Measurements from ENCODE around the gene DIAPH2. TPM values are rescaled to one million over a fixed set of nuclear protein-coding genes. Genes with fewer than 3 reads are reported as not detected.

The DIAPH2 gene
- total and polyA plus RNA-seq, 9 of the 15 experiments (the other 6 are each of a cell fraction or from before 2014, with no cell fraction given), result 0.01 to 0.18 (median 0.07) TPM; not detected in 1

DNA sequence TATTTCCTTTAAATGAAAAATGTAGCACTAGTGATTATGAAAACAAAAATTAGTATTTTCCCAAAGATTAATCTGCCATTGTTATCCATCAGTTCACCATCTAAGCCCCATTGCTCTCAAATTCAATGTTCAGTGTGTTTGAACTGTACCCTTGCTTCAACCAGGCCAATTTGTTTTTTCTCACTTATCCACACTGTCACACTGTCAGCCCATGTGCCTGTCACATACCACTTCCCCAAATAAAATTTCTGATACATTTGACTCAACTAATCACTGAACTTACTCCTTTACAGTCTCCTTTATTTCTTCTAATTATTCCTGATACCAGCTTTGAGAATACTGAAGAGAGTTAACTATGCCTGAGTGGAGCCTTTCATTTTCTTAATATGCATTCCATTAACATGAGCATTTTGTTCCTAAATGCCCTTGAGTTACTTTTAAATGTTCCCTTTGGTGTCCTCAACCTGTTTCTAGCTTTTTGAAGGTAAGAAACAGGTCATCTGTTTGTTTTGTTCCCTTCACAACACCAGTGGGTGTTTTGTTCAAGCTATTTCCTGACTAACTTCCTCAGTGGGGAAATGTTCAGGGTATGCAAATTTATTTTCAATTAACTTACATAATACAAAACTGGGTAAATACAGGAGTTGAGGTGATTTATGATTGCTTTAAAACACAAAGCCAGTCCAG, 316.2 kb downstream of the DIAPH2 start:
- H3K9ac ChIP-seq (ENCODE audit: insufficient read depth in 1 of 2, low read depth in 2 of 2, low read length in 2 of 2), result no peak overlapping the region
- no peaks in the 10 kb centered on the region for H4K20me1 ChIP-seq (replicated peaks; ENCODE audit: control insufficient read depth, insufficient read depth, low read length)
- BruUV-seq (replicated peaks), result no TSS peak
- H3K36me3 ChIP-seq (ENCODE audit: control insufficient read depth, insufficient read depth, low read length), result no peaks in the 10 kb centered on the region
- H3K9me1 ChIP-seq (ENCODE audit: control insufficient read depth, insufficient read depth, low read length), result no peaks in the 10 kb centered on the region
- H2AFZ ChIP-seq (ENCODE audit: low read depth, low read length), result no peak overlapping the region
- TF ChIP-seq MYNN (IDR thresholded peaks at IDR 0.05), result no peak
- no peak for TF ChIP-seq MYNN (CRISPR knock-in tag; IDR thresholded peaks at IDR 0.05)
- TF ChIP-seq L3MBTL2 (IDR thresholded peaks at IDR 0.05), result no peak
- no peak for TF ChIP-seq CEBPB (tag; IDR thresholded peaks at IDR 0.05)
- no peak for TF ChIP-seq GMEB1 (CRISPR knock-in tag; IDR thresholded peaks at IDR 0.05)
- TF ChIP-seq MTA3 (IDR thresholded peaks at IDR 0.05; ENCODE audit: borderline replicate concordance), result no peak
- TF ChIP-seq ZBTB1 (CRISPR knock-in tag; IDR thresholded peaks at IDR 0.05; ENCODE audit: borderline replicate concordance, low read depth), result no peak
- no peak for TF ChIP-seq ZNF695 (CRISPR knock-in tag; IDR thresholded peaks at IDR 0.05)
- no peak for TF ChIP-seq ZNF57 (CRISPR knock-in tag; IDR thresholded peaks at IDR 0.05)
- no peak for TF ChIP-seq MCM3 (IDR thresholded peaks at IDR 0.05)
- TF ChIP-seq, protein P1, sequence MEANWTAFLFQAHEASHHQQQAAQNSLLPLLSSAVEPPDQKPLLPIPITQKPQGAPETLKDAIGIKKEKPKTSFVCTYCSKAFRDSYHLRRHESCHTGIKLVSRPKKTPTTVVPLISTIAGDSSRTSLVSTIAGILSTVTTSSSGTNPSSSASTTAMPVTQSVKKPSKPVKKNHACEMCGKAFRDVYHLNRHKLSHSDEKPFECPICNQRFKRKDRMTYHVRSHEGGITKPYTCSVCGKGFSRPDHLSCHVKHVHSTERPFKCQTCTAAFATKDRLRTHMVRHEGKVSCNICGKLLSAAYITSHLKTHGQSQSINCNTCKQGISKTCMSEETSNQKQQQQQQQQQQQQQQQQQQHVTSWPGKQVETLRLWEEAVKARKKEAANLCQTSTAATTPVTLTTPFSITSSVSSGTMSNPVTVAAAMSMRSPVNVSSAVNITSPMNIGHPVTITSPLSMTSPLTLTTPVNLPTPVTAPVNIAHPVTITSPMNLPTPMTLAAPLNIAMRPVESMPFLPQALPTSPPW (CRISPR knock-in tag; IDR thresholded peaks at IDR 0.05), result no peak
- TF ChIP-seq ZFPM2 (CRISPR knock-in tag; IDR thresholded peaks at IDR 0.05), result no peak
- no peak for TF ChIP-seq HMG20A (CRISPR knock-in tag; conservative IDR thresholded peaks at IDR 0.05)
- TF ChIP-seq THRAP3 (IDR thresholded peaks at IDR 0.05; ENCODE audit: borderline replicate concordance), result no peak
- TF ChIP-seq CAMTA2 (CRISPR knock-in tag; conservative IDR thresholded peaks at IDR 0.05), result no peak
- TF ChIP-seq ZC3H11A (IDR thresholded peaks at IDR 0.05; ENCODE audit: low read depth, low read length), result no peak
- no peak for TF ChIP-seq ZNF143 (CRISPR knock-in tag; IDR thresholded peaks at IDR 0.05)
- TF ChIP-seq, protein P2, sequence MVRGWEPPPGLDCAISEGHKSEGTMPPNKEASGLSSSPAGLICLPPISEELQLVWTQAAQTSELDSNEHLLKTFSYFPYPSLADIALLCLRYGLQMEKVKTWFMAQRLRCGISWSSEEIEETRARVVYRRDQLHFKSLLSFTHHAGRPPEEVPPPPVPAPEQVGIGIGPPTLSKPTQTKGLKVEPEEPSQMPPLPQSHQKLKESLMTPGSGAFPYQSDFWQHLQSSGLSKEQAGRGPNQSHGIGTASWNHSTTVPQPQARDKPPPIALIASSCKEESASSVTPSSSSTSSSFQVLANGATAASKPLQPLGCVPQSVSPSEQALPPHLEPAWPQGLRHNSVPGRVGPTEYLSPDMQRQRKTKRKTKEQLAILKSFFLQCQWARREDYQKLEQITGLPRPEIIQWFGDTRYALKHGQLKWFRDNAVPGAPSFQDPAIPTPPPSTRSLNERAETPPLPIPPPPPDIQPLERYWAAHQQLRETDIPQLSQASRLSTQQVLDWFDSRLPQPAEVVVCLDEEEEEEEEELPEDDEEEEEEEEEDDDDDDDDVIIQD (CRISPR knock-in tag; IDR thresholded peaks at IDR 0.05), result no peak
- no peak for TF ChIP-seq ZC3H4 (CRISPR knock-in tag; IDR thresholded peaks at IDR 0.05; ENCODE audit: borderline replicate concordance)
- no peak for TF ChIP-seq GTF2E2 (tag; IDR thresholded peaks at IDR 0.05)
- ATAC-seq (no peak), FAIRE-seq (no peak), DNase-seq (ENCODE audit: extremely low read depth in 1 of 4, low spot score in 3 of 4) (no peak)
- in situ Hi-C loops (cut with MboI), result no loop called here
- CTCF ChIA-PET (ENCODE audit: low intra/inter-chr PET ratio), result no interaction called here
- H3K4me1 ChIP-seq (replicated peaks in 1 of 2; ENCODE audit: control insufficient read depth in 2 of 2, insufficient read depth in 2 of 2, low read length in 2 of 2), result no peaks in the 10 kb centered on the region
- H3K4me2 ChIP-seq (ENCODE audit: insufficient read depth, low read length), result no peak overlapping the region
- POLR2A ChIA-PET, result no interaction called here
- H3K27ac ChIP-seq (ENCODE audit: extremely low read depth, low read depth, low read length), result no peak overlapping the region
- intact Hi-C loops (cut with micrococcal nuclease), result no loop called here
- H3K9me3 ChIP-seq (replicated peaks; ENCODE audit: control insufficient read depth, insufficient read depth, low read depth, low read length), result no peaks in the 10 kb centered on the region
- H3K79me2 ChIP-seq (ENCODE audit: control insufficient read depth, insufficient read depth, low read length), result no peaks in the 10 kb centered on the region
- H3K27me3 ChIP-seq (ENCODE audit: control insufficient read depth in 2 of 2, insufficient read depth in 2 of 2, low read length in 2 of 2), result no peaks in the 10 kb centered on the region
- H3K4me3 ChIP-seq, result no peak overlapping the region
